GM13976 (cell line): ENCODE results near the gene TRAF4.

ENCODE experiments used
- DNase-seq: peaks from one replicate; pipeline ENCODE4 v3.0.0; 2012; ENCODE audit warnings: low spot score
- CTCF ChIP-seq: IDR thresholded peaks from 2 replicates; pipeline ENCODE4 v1.5.1; 2012; ENCODE audit warnings: borderline replicate concordance, mild to moderate bottlenecking; ENCODE audit not compliant: insufficient read depth; ENCODE audit errors: extremely low read depth, missing control alignments, control extremely low read depth
- in situ Hi-C: fragments of 300-500 bp; cut with MboI; formaldehyde crosslinking; loops from one replicate; pipeline ENCODE4 v1.12.0; 2022; ENCODE audit warnings: low sequenced_read_pairs, mixed read lengths, inconsistent platforms; ENCODE audit not compliant: unreplicated experiment

Gene TRAF4

GRCh38 chr17:28703552-28704218, 40.1 kb upstream of the TRAF4 start:
- no peak for DNase-seq
- no peak for TF ChIP-seq CTCF
- in situ Hi-C loops, result no loop called here

- DNase-seq, result no peak
- in situ Hi-C loops, result no loop called here
- no peak for TF ChIP-seq CTCF
Measured at GRCh38 chr17:28704219-28704858, 39.5 kb upstream of the TRAF4 start.

GRCh38 chr17:28705074-28705659, 38.6 kb upstream of the TRAF4 start:
- in situ Hi-C loops, result no loop called here
- no peak for DNase-seq
- TF ChIP-seq CTCF, result no peak

DNA sequence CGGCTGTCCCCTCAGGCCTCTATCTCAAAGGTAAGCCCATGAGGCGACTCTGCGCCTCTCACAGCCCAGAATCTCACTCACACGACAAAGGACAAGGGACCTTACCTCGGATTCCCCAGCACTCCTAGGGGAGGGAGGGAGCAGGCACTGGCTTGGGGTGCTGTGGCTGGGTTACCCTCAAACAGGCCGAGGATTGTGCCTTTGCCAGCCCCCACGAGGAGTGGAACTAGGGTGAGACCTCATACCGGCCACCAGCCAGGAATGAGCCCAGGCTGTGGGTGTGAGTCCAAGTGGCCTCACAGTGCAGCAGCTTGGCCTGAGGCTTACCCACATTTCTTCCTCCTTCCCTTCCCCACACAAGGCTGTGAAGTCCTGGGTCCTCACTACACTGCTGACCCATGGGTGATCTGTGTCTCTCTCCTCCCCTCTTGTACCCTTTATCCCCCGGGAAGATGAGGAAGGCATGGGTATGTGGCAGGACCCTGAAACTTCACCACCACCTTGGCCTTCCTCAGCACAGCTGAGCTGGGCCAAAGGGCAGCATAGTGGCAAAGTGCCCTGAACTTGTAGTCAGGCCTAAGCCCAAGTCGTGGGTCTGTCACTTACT, 38.0 kb upstream of the TRAF4 start:
- no peak for TF ChIP-seq CTCF
- in situ Hi-C loops, result no loop called here
- no peak for DNase-seq

- TF ChIP-seq CTCF, result no peak
- in situ Hi-C loops, result no loop called here
- DNase-seq, result no peak
Measured at GRCh38 chr17:28706471-28707338, 37.1 kb upstream of the TRAF4 start.

GRCh38 chr17:28707339-28707720, 36.5 kb upstream of the TRAF4 start:
- TF ChIP-seq CTCF, result no peak
- in situ Hi-C loops, result no loop called here

More at GRCh38 chr17:28707339-28707720, 36.5 kb upstream of the TRAF4 start:
- no peak for DNase-seq
